Cardiac muscle cell (in vitro differentiated cells and primary cell): ENCODE measurements around the gene RNF213. TPM values are rescaled to one million over a fixed set of nuclear protein-coding genes. Genes with fewer than 3 reads are reported as not detected.

ENCODE experiments used
- DNase-seq, 2 donors: peaks; one replicate each; pipeline versions ENCODE4 v3.0.0 to v3.0.0-alpha.2; 2010 to 2017; ENCODE audit warnings: low read depth in 1 of 2, low spot score in 1 of 2
- H3K27ac ChIP-seq: fragments of 200-600 bp; sonication (generic); 2 replicates; pipeline ENCODE4 v1.5.1; 2016
- H3K27me3 ChIP-seq: fragments of 200-600 bp; sonication (generic); 2 replicates; pipeline ENCODE4 v1.6.0; 2016; ENCODE audit warnings: control low read depth
- H3K36me3 ChIP-seq: fragments of 200-600 bp; sonication (generic); 2 replicates; pipeline ENCODE4 v1.5.1; 2016; ENCODE audit warnings: control low read depth
- H3K4me1 ChIP-seq: fragments of 200-600 bp; sonication (generic); 2 replicates; pipeline ENCODE4 v1.8.1; 2017; ENCODE audit warnings: low read depth, mild to moderate bottlenecking, mixed run types
- H3K4me3 ChIP-seq: fragments of 200-600 bp; sonication (generic); 2 replicates; pipeline ENCODE4 v1.5.1; 2016; ENCODE audit warnings: mild to moderate bottlenecking
- H3K9me3 ChIP-seq: fragments of 200-600 bp; sonication (generic); 2 replicates; pipeline ENCODE4 v1.5.1; 2017; ENCODE audit warnings: low read depth, mild to moderate bottlenecking, control low read depth
- CTCF ChIP-seq: IDR thresholded peaks from 2 replicates; pipeline ENCODE4 v1.5.1; 2012; ENCODE audit warnings: low read depth, mild to moderate bottlenecking, low read length
- polyA plus RNA-seq: library from polyadenylated mRNA; unstranded; fragments of >200 nt; fragmentation: Nextera tagmentation; extraction: Ambion mirVana; gene quantifications from 2 replicates; pipeline ENCODE4 v1.2.1, GENCODE V29; 2016
- total RNA-seq: library from RNA; depleted of rRNA; stranded (reverse); fragments of >200 nt; gene quantifications from 2 replicates; pipeline ENCODE4 v1.2.3, GENCODE V29; 2016

RNF213 gene
- total and polyA plus RNA-seq, 2 experiments from 2014 or later: 11.5 to 24.9 TPM

- Histone ChIP-seq H3K27me3 (no peaks in the 10 kb centered on the region), H3K27ac (no peak overlapping the region), H3K4me3 (no peak overlapping the region), H3K9me3 (no peaks in the 10 kb centered on the region), H3K36me3 (no peaks in the 10 kb centered on the region), H3K4me1 (no peaks in the 10 kb centered on the region)
- no peak for DNase-seq
- TF ChIP-seq CTCF: no peak
Observed at GRCh38 chr17:80286638-80286960, 25.9 kb downstream of the RNF213 start.

GRCh38 chr17:80287038-80287437 is 26.4 kb downstream of the RNF213 start:
- TF ChIP-seq CTCF: no peak
- Histone ChIP-seq H3K4me1 (no peaks in the 10 kb centered on the region), H3K27me3 (no peaks in the 10 kb centered on the region), H3K9me3 (no peaks in the 10 kb centered on the region), H3K4me3 (no peak overlapping the region), H3K36me3 (no peaks in the 10 kb centered on the region), H3K27ac (no peak overlapping the region)
- DNase-seq: peak in 1 of 2 donors; percentile 18

GRCh38 chr17:80287806-80288567 is 27.3 kb downstream of the RNF213 start:
- TF ChIP-seq CTCF: no peak
- DNase-seq: no peak
- no peaks in the 10 kb centered on the region for H3K36me3 ChIP-seq
- no peaks in the 10 kb centered on the region for H3K27me3 ChIP-seq
- H3K4me3 ChIP-seq: no peak overlapping the region
- H3K4me1 ChIP-seq: no peaks in the 10 kb centered on the region
- H3K27ac ChIP-seq: no peak overlapping the region
- H3K9me3 ChIP-seq: no peaks in the 10 kb centered on the region

GRCh38 chr17:80289616-80290015 is 29.0 kb downstream of the RNF213 start:
- Histone ChIP-seq H3K9me3 (no peaks in the 10 kb centered on the region), H3K36me3 (no peaks in the 10 kb centered on the region), H3K27me3 (no peaks in the 10 kb centered on the region), H3K27ac (no peak overlapping the region), H3K4me1 (no peaks in the 10 kb centered on the region), H3K4me3 (no peak overlapping the region)
- no peak for TF ChIP-seq CTCF
- DNase-seq: no peak

GRCh38 chr17:80290156-80290555 is 29.5 kb downstream of the RNF213 start:
- no peak for TF ChIP-seq CTCF
- H3K9me3 ChIP-seq: no peaks in the 10 kb centered on the region
- no peak overlapping the region for H3K4me3 ChIP-seq
- H3K27ac ChIP-seq: no peak overlapping the region
- H3K27me3 ChIP-seq: no peaks in the 10 kb centered on the region
- no peak for DNase-seq
- no peaks in the 10 kb centered on the region for H3K36me3 ChIP-seq
- no peaks in the 10 kb centered on the region for H3K4me1 ChIP-seq
